Osteoblast (primary cell): Measurements from ENCODE around the gene TOMM70. TPM values are rescaled to one million over a fixed set of nuclear protein-coding genes. Genes with fewer than 3 reads are reported as not detected.

Experiments
- DNase-seq: peaks from one replicate; pipeline ENCODE4 v3.0.0; 2011; ENCODE audit warnings: low spot score, mixed read lengths; ENCODE audit not compliant: insufficient read length; ENCODE audit errors: missing footprints
- H2AFZ ChIP-seq: 2 replicates; pipeline ENCODE4 v1.6.0; 2011; ENCODE audit warnings: mild to moderate bottlenecking, low read length
- H3K27ac ChIP-seq: 2 replicates; pipeline ENCODE4 v1.5.1; 2011; ENCODE audit warnings: mild to moderate bottlenecking, low read depth, low read length, moderate library complexity
- H3K27me3 ChIP-seq: 2 replicates; pipeline ENCODE4 v1.6.0; 2012; ENCODE audit warnings: mild to moderate bottlenecking, control low read depth, inconsistent platforms, low read length, moderate library complexity; ENCODE audit not compliant: insufficient read depth
- H3K36me3 ChIP-seq: 2 replicates; pipeline ENCODE4 v1.5.1; 2011; ENCODE audit warnings: mild to moderate bottlenecking, low read length, control low read depth, moderate library complexity; ENCODE audit not compliant: insufficient read depth
- H3K4me1 ChIP-seq: 2 replicates; pipeline ENCODE4 v1.5.1; 2011; ENCODE audit warnings: mild to moderate bottlenecking, low read length, control low read depth, moderate library complexity; ENCODE audit not compliant: insufficient read depth
- H3K4me2 ChIP-seq: 2 replicates; pipeline ENCODE4 v1.6.0; 2011; ENCODE audit warnings: mild to moderate bottlenecking, low read length; ENCODE audit not compliant: insufficient read depth
- H3K4me3 ChIP-seq: fragments of 200-600 bp; sonication (generic); 3 replicates; pipeline ENCODE4 v1.5.1; 2012; ENCODE audit warnings: mild to moderate bottlenecking, low read length, inconsistent platforms; ENCODE audit not compliant: insufficient read depth
- H3K79me2 ChIP-seq: 2 replicates; pipeline ENCODE4 v1.6.0; 2012; ENCODE audit warnings: mild to moderate bottlenecking, low read length, control low read depth, inconsistent platforms; ENCODE audit not compliant: insufficient read depth
- H3K9me3 ChIP-seq: 2 replicates; pipeline ENCODE4 v1.5.1; 2011; ENCODE audit warnings: low read depth, low read length, control low read depth
- H4K20me1 ChIP-seq: 2 replicates; pipeline ENCODE4 v1.6.0; 2012; ENCODE audit warnings: mild to moderate bottlenecking, low read length, control low read depth; ENCODE audit not compliant: insufficient read depth
- CTCF ChIP-seq: IDR thresholded peaks from 2 replicates; pipeline ENCODE4 v1.5.1; 2011; ENCODE audit warnings: mild to moderate bottlenecking, low read depth, low read length, moderate library complexity; ENCODE audit errors: extremely low read depth
- total RNA-seq: library from RNA; depleted of rRNA; stranded (reverse); fragments of >200 nt; gene quantifications from 2 replicates; pipeline ENCODE4 v1.2.3, GENCODE V29; 2012

The TOMM70 gene
- total RNA-seq, 1 donor: 52.5 TPM

- Histone ChIP-seq H4K20me1 (no peaks in the 10 kb centered on the region), H2AFZ (no peak overlapping the region), H3K4me2 (no peak overlapping the region), H3K27me3 (no peaks in the 10 kb centered on the region), H3K27ac (no peak overlapping the region), H3K79me2 (no peaks in the 10 kb centered on the region), H3K4me1 (no peaks in the 10 kb centered on the region), H3K4me3 (no peak overlapping the region), H3K9me3 (no peaks in the 10 kb centered on the region), H3K36me3 (no peaks in the 10 kb centered on the region)
- TF ChIP-seq CTCF: no peak
- DNase-seq: no peak
Measured at GRCh38 chr3:100443690-100444089, 42.8 kb upstream of the TOMM70 start.

GRCh38 chr3:100440895-100441294, 40.0 kb upstream of the TOMM70 start:
- H3K4me3 ChIP-seq: no peak overlapping the region
- TF ChIP-seq CTCF: no peak

GRCh38 chr3:100438623-100438974, 37.7 kb upstream of the TOMM70 start:
- Histone ChIP-seq H3K79me2 (no peaks in the 10 kb centered on the region), H3K27me3 (no peaks in the 10 kb centered on the region), H3K36me3 (no peaks in the 10 kb centered on the region), H3K27ac (no peak overlapping the region), H2AFZ (no peak overlapping the region), H4K20me1 (no peaks in the 10 kb centered on the region), H3K9me3 (no peaks in the 10 kb centered on the region), H3K4me2 (no peak overlapping the region), H3K4me1 (no peaks in the 10 kb centered on the region), H3K4me3 (no peak overlapping the region)
- TF ChIP-seq CTCF: no peak
- DNase-seq: no peak

More at GRCh38 chr3:100440895-100441294, 40.0 kb upstream of the TOMM70 start:
- no peak for DNase-seq
- no peak overlapping the region for H3K4me2 ChIP-seq
- no peaks in the 10 kb centered on the region for H4K20me1 ChIP-seq
- H3K9me3 ChIP-seq: no peaks in the 10 kb centered on the region
- no peaks in the 10 kb centered on the region for H3K27me3 ChIP-seq
- H3K4me1 ChIP-seq: no peaks in the 10 kb centered on the region
- H3K36me3 ChIP-seq: no peaks in the 10 kb centered on the region
- no peak overlapping the region for H3K27ac ChIP-seq
- no peaks in the 10 kb centered on the region for H3K79me2 ChIP-seq
- H2AFZ ChIP-seq: no peak overlapping the region

- Histone ChIP-seq H3K4me1 (no peaks in the 10 kb centered on the region), H2AFZ (no peak overlapping the region), H4K20me1 (no peaks in the 10 kb centered on the region), H3K79me2 (no peaks in the 10 kb centered on the region), H3K4me2 (no peak overlapping the region), H3K27ac (no peak overlapping the region), H3K9me3 (no peaks in the 10 kb centered on the region), H3K36me3 (no peaks in the 10 kb centered on the region), H3K4me3 (no peak overlapping the region), H3K27me3 (no peaks in the 10 kb centered on the region)
- TF ChIP-seq CTCF: no peak
- no peak for DNase-seq
Measured at GRCh38 chr3:100437721-100438622, 37.1 kb upstream of the TOMM70 start.
